Measurements from ENCODE around the gene SPPL3.

The SPPL3 gene

GRCh38 chr12:120870415-120870814 lies 33.7 kb downstream of the SPPL3 start:
- no peaks in the 10 kb centered on the region for H3K9me3 ChIP-seq (replicated peaks; ENCODE audit: low read length)
- peaks cover 12% of the 10 kb centered on the region for H3K4me1 ChIP-seq (ENCODE audit: control insufficient read depth, insufficient read depth, low read length)
- H3K36me3 ChIP-seq (ENCODE audit: insufficient read depth, low read length): no peaks in the 10 kb centered on the region
- no peak overlapping the region for H3K9ac ChIP-seq (ENCODE audit: low read depth, low read length)
- H3K4me2 ChIP-seq (ENCODE audit: low read length): no peak overlapping the region
- no peak overlapping the region for H3K4me3 ChIP-seq (ENCODE audit: low read length)
- no peaks in the 10 kb centered on the region for H3K27me3 ChIP-seq (ENCODE audit: control insufficient read depth, insufficient read depth, low read length)

DNA sequence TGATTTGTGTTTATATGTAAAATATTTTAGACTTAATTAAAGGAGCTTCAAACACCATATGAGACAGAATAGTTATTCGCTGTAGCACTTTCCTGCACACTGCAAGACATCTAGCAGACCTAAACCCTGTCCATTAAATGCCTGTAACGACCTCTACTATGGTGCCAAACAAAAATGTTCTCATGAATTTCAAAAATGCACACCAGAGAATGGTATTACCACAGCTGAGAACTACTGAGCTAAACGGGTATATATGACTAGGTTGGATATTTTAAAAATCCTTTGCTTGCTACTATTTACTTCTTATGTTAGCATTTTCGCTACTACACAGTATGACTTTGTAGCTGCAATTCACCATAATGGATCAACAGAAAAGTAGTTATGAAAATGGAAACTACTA lies 34.8 kb downstream of the SPPL3 start:
- peaks cover 12% of the 10 kb centered on the region for H3K4me1 ChIP-seq (ENCODE audit: control insufficient read depth, insufficient read depth, low read length)

GRCh38 chr12:120866108-120866507 lies 38.0 kb downstream of the SPPL3 start:
- H3K4me1 ChIP-seq (ENCODE audit: control insufficient read depth, insufficient read depth, low read length): peaks cover 12% of the 10 kb centered on the region
- no peak overlapping the region for H3K9ac ChIP-seq (ENCODE audit: low read depth, low read length)
- H3K9me3 ChIP-seq (replicated peaks; ENCODE audit: low read length): no peaks in the 10 kb centered on the region
- H3K36me3 ChIP-seq (ENCODE audit: insufficient read depth, low read length): no peaks in the 10 kb centered on the region
- no peak overlapping the region for H3K4me3 ChIP-seq (ENCODE audit: low read length)
- no peak overlapping the region for H3K4me2 ChIP-seq (ENCODE audit: low read length)
- H3K27me3 ChIP-seq (ENCODE audit: control insufficient read depth, insufficient read depth, low read length): no peaks in the 10 kb centered on the region

More for the DNA sequence above, 34.8 kb downstream of the SPPL3 start:
- Histone ChIP-seq H3K36me3 (ENCODE audit: insufficient read depth, low read length) (no peaks in the 10 kb centered on the region), H3K9ac (ENCODE audit: low read depth, low read length) (no peak overlapping the region), H3K9me3 (replicated peaks; ENCODE audit: low read length) (no peaks in the 10 kb centered on the region), H3K27me3 (ENCODE audit: control insufficient read depth, insufficient read depth, low read length) (no peaks in the 10 kb centered on the region), H3K4me2 (ENCODE audit: low read length) (no peak overlapping the region), H3K4me3 (ENCODE audit: low read length) (no peak overlapping the region)

GRCh38 chr12:120865098-120865497 lies 39.1 kb downstream of the SPPL3 start:
- Histone ChIP-seq H3K9me3 (replicated peaks; ENCODE audit: low read length) (no peaks in the 10 kb centered on the region), H3K36me3 (ENCODE audit: insufficient read depth, low read length) (no peaks in the 10 kb centered on the region), H3K9ac (ENCODE audit: low read depth, low read length) (no peak overlapping the region), H3K27me3 (ENCODE audit: control insufficient read depth, insufficient read depth, low read length) (no peaks in the 10 kb centered on the region), H3K4me3 (ENCODE audit: low read length) (no peak overlapping the region), H3K4me2 (ENCODE audit: low read length) (no peak overlapping the region), H3K4me1 (ENCODE audit: control insufficient read depth, insufficient read depth, low read length) (peaks cover 12% of the 10 kb centered on the region)

- no peak overlapping the region for H3K4me3 ChIP-seq (ENCODE audit: low read length)
- no peak overlapping the region for H3K9ac ChIP-seq (ENCODE audit: low read depth, low read length)
- peaks cover 12% of the 10 kb centered on the region for H3K4me1 ChIP-seq (ENCODE audit: control insufficient read depth, insufficient read depth, low read length)
- no peaks in the 10 kb centered on the region for H3K9me3 ChIP-seq (replicated peaks; ENCODE audit: low read length)
- no peak overlapping the region for H3K4me2 ChIP-seq (ENCODE audit: low read length)
- H3K36me3 ChIP-seq (ENCODE audit: insufficient read depth, low read length): no peaks in the 10 kb centered on the region
- H3K27me3 ChIP-seq (ENCODE audit: control insufficient read depth, insufficient read depth, low read length): no peaks in the 10 kb centered on the region
Measured at GRCh38 chr12:120862664-120863063, 41.5 kb downstream of the SPPL3 start.

DNA sequence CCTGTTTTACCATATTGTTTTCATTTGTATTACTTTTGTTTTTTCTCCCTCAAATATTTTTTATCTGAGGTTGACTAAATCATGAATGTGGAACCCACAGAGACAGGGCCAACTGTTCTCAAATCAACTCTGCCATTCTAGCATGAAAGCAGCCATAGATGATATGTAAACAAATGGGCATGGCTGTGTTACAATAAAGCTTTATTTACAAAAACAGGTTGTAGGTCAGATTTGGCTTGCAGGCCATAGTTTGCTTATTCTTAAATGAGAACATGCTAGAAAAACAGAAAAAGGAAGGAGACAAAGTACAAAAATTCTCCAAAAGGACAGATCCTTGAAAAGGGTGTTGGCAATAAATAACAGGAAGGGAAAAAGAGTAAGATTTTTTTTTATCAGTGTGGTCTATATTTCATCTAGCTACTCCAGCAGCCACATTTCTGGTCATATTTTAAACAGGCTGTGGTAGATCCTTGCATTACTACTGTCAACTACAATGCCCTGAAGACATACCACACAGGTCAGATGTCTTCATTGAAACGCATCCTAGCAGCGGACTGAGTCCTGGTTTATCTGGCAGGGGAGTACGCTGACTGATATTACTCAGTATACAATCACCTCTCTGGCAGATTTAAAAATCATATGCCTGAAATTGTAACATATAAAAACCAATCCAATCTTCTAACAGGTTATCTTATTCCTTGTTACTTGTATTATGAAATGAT lies 42.9 kb downstream of the SPPL3 start:
- Histone ChIP-seq H3K4me1 (ENCODE audit: control insufficient read depth, insufficient read depth, low read length) (peaks cover 7% of the 10 kb centered on the region), H3K4me2 (ENCODE audit: low read length) (no peak overlapping the region), H3K4me3 (ENCODE audit: low read length) (no peak overlapping the region), H3K27me3 (ENCODE audit: control insufficient read depth, insufficient read depth, low read length) (no peaks in the 10 kb centered on the region), H3K36me3 (ENCODE audit: insufficient read depth, low read length) (no peaks in the 10 kb centered on the region), H3K9ac (ENCODE audit: low read depth, low read length) (no peak overlapping the region), H3K9me3 (replicated peaks; ENCODE audit: low read length) (no peaks in the 10 kb centered on the region)

GRCh38 chr12:120858306-120859088 lies 45.7 kb downstream of the SPPL3 start:
- H3K36me3 ChIP-seq (ENCODE audit: insufficient read depth, low read length): no peaks in the 10 kb centered on the region
- no peaks in the 10 kb centered on the region for H3K27me3 ChIP-seq (ENCODE audit: control insufficient read depth, insufficient read depth, low read length)
- H3K9ac ChIP-seq (ENCODE audit: low read depth, low read length): no peak overlapping the region
- no peak overlapping the region for H3K4me2 ChIP-seq (ENCODE audit: low read length)
- no peak overlapping the region for H3K4me3 ChIP-seq (ENCODE audit: low read length)
- no peaks in the 10 kb centered on the region for H3K9me3 ChIP-seq (replicated peaks; ENCODE audit: low read length)
- peaks cover 2% of the 10 kb centered on the region for H3K4me1 ChIP-seq (ENCODE audit: control insufficient read depth, insufficient read depth, low read length)

DNA sequence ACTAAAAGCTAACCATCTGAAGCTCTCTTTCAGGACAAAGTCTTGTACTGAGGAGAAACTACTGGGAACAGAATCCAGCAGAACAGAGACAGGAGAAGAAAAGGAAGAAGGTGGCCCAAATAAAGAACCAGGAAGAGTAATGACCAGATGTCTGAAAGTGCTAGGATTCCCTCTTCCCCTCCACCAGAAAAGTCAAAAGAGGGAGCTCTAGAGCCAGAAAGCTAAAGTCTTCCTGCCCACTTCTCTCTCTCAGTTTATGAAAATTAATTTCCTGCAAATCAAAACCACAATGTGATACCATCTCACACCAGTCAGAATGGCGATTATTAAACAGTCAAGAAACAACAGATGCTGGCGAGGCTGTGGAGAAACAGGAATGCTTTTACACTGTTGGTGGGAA lies 47.2 kb downstream of the SPPL3 start:
- Histone ChIP-seq H3K36me3 (ENCODE audit: insufficient read depth, low read length) (no peaks in the 10 kb centered on the region), H3K9me3 (replicated peaks; ENCODE audit: low read length) (no peaks in the 10 kb centered on the region), H3K9ac (ENCODE audit: low read depth, low read length) (no peak overlapping the region), H3K4me2 (ENCODE audit: low read length) (no peak overlapping the region), H3K4me3 (ENCODE audit: low read length) (no peak overlapping the region), H3K4me1 (ENCODE audit: control insufficient read depth, insufficient read depth, low read length) (peaks cover 8% of the 10 kb centered on the region), H3K27me3 (ENCODE audit: control insufficient read depth, insufficient read depth, low read length) (no peaks in the 10 kb centered on the region)

- no peaks in the 10 kb centered on the region for H3K9me3 ChIP-seq (replicated peaks; ENCODE audit: low read length)
- no peaks in the 10 kb centered on the region for H3K36me3 ChIP-seq (ENCODE audit: insufficient read depth, low read length)
- no peak overlapping the region for H3K4me3 ChIP-seq (ENCODE audit: low read length)
- no peaks in the 10 kb centered on the region for H3K27me3 ChIP-seq (ENCODE audit: control insufficient read depth, insufficient read depth, low read length)
- H3K9ac ChIP-seq (ENCODE audit: low read depth, low read length): no peak overlapping the region
- H3K4me2 ChIP-seq (ENCODE audit: low read length): no peak overlapping the region
- H3K4me1 ChIP-seq (ENCODE audit: control insufficient read depth, insufficient read depth, low read length): peaks cover 8% of the 10 kb centered on the region
Measured at GRCh38 chr12:120855823-120856588, 48.2 kb downstream of the SPPL3 start.

- no peaks in the 10 kb centered on the region for H3K36me3 ChIP-seq (ENCODE audit: insufficient read depth, low read length)
- H3K4me2 ChIP-seq (ENCODE audit: low read length): no peak overlapping the region
- no peak overlapping the region for H3K9ac ChIP-seq (ENCODE audit: low read depth, low read length)
- H3K9me3 ChIP-seq (replicated peaks; ENCODE audit: low read length): no peaks in the 10 kb centered on the region
- H3K27me3 ChIP-seq (ENCODE audit: control insufficient read depth, insufficient read depth, low read length): no peaks in the 10 kb centered on the region
- no peak overlapping the region for H3K4me3 ChIP-seq (ENCODE audit: low read length)
- H3K4me1 ChIP-seq (ENCODE audit: control insufficient read depth, insufficient read depth, low read length): peaks cover 13% of the 10 kb centered on the region
Measured at GRCh38 chr12:120854804-120855203, 49.4 kb downstream of the SPPL3 start.

- Histone ChIP-seq H3K4me3 (ENCODE audit: low read length) (no peak overlapping the region), H3K27me3 (ENCODE audit: control insufficient read depth, insufficient read depth, low read length) (no peaks in the 10 kb centered on the region), H3K36me3 (ENCODE audit: insufficient read depth, low read length) (no peaks in the 10 kb centered on the region), H3K9ac (ENCODE audit: low read depth, low read length) (no peak overlapping the region), H3K4me2 (ENCODE audit: low read length) (no peak overlapping the region), H3K4me1 (ENCODE audit: control insufficient read depth, insufficient read depth, low read length) (peaks cover 18% of the 10 kb centered on the region), H3K9me3 (replicated peaks; ENCODE audit: low read length) (no peaks in the 10 kb centered on the region)
Measured at GRCh38 chr12:120853188-120853587, 51.0 kb downstream of the SPPL3 start.
